ENCODE results near the gene IZUMO2. TPM values are rescaled to one million over a fixed set of nuclear protein-coding genes. Genes with fewer than 3 reads are reported as not detected.
A peak's percentile ranks its signal among the peaks of the same experiment; 100 is the strongest.

Gene IZUMO2
- total and polyA plus RNA-seq, 10 of the 15 experiments (the other 5 are each of a cell fraction or from before 2014, with no cell fraction given): not detected

- no peaks in the 10 kb centered on the region for H3K79me2 ChIP-seq (ENCODE audit: control insufficient read depth, insufficient read depth, low read length)
- intact Hi-C loops (cut with micrococcal nuclease; ENCODE audit: unreplicated experiment): no loop called here
- H4K20me1 ChIP-seq (ENCODE audit: control insufficient read depth, insufficient read depth): no peaks in the 10 kb centered on the region
- H3K9me3 ChIP-seq (replicated peaks; ENCODE audit: control insufficient read depth, insufficient read depth, low read length): no peaks in the 10 kb centered on the region
- H3K4me2 ChIP-seq (ENCODE audit: control insufficient read depth, insufficient read depth): no peak within 1 kb of the TSS
- TF ChIP-seq MTA2 (IDR thresholded peaks at IDR 0.05; ENCODE audit: low read depth): no peak
- TF ChIP-seq ZNF274 (IDR thresholded peaks at IDR 0.05; ENCODE audit: insufficient read depth, insufficient read length): no peak
- TF ChIP-seq MLLT1 (IDR thresholded peaks at IDR 0.05): no peak
- no peak for TF ChIP-seq WRNIP1 (IDR thresholded peaks at IDR 0.05; ENCODE audit: borderline replicate concordance, low read depth, low read length)
- TF ChIP-seq NFYB (IDR thresholded peaks at IDR 0.05; ENCODE audit: insufficient read depth, low read depth, low read length): 0 out of 2 replicates have a peak, but pooled peaks have one; percentile 10
- TF ChIP-seq GABPA (IDR thresholded peaks at IDR 0.05; ENCODE audit: low read depth): no peak
- no peak for TF ChIP-seq MXI1 (IDR thresholded peaks at IDR 0.05; ENCODE audit: low read depth, low read length)
- TF ChIP-seq DPF2 (IDR thresholded peaks at IDR 0.05): no peak
- no peak for TF ChIP-seq HDAC6 (IDR thresholded peaks at IDR 0.05; ENCODE audit: unreplicated experiment)
- TF ChIP-seq, protein P1, sequence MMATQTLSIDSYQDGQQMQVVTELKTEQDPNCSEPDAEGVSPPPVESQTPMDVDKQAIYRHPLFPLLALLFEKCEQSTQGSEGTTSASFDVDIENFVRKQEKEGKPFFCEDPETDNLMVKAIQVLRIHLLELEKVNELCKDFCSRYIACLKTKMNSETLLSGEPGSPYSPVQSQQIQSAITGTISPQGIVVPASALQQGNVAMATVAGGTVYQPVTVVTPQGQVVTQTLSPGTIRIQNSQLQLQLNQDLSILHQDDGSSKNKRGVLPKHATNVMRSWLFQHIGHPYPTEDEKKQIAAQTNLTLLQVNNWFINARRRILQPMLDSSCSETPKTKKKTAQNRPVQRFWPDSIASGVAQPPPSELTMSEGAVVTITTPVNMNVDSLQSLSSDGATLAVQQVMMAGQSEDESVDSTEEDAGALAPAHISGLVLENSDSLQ (IDR thresholded peaks at IDR 0.05): peak; percentile 31; the same call in 1 of the 2 replicates
- H3K27ac ChIP-seq (ENCODE audit: control insufficient read depth, insufficient read depth): no peak within 1 kb of the TSS
- no peak within 1 kb of the TSS for H2AFZ ChIP-seq (ENCODE audit: control insufficient read depth, low read depth, low read length)
- in situ Hi-C loops (cut with MboI): no loop called here
- BruUV-seq (replicated peaks): no TSS peak
- no peak for FAIRE-seq
- no peak within 1 kb of the TSS for H3K4me3 ChIP-seq
- no peak within 1 kb of the TSS for H3K9ac ChIP-seq (ENCODE audit: control insufficient read depth, insufficient read depth, low read length)
- WGBS (ENCODE audit: insufficient coverage, insufficient replicate concordance, low lambda C conversion rate, missing lambda C conversion rate): 49% methylated on average over 39 of the region's 78 CpGs
- SMC1A ChIA-PET (ENCODE audit: uncharacterized antibody, unreplicated experiment): no interaction called here
- H3K4me1 ChIP-seq (ENCODE audit: control insufficient read depth, insufficient read depth, low read length): no peaks in the 10 kb centered on the region
- no peaks in the 10 kb centered on the region for H3K36me3 ChIP-seq (ENCODE audit: control insufficient read depth in 2 of 2, insufficient read depth in 2 of 2, low read length in 1 of 2)
- ATAC-seq: no peak
- RAD21 ChIA-PET (ENCODE audit: unreplicated experiment): no interaction called here
- peaks cover 0 to 3% of the 10 kb centered on the region in 2 experiments; a peak in 1 of 4 replicates for H3K27me3 ChIP-seq (replicated peaks in 1 of 2; ENCODE audit: control insufficient read depth in 2 of 2, insufficient read depth in 2 of 2, low read length in 1 of 2)
- POLR2A ChIA-PET: no interaction called here
- CTCF ChIA-PET: no interaction called here
- DNase-seq (ENCODE audit: low read depth, low spot score): no peak
These were observed 40.4 kb upstream of the IZUMO2 start, which contains the start of gene MYH14 for GRCh38 chr19:50203281-50204080. Gene MYH14 (plus strand): TSS chr19:50203622. CDS start chr19:50210366, 6,744 bp downstream.

Data from GM12878 (cell line).